ENCODE results near the gene ACSL6.

The ACSL6 gene

DNA sequence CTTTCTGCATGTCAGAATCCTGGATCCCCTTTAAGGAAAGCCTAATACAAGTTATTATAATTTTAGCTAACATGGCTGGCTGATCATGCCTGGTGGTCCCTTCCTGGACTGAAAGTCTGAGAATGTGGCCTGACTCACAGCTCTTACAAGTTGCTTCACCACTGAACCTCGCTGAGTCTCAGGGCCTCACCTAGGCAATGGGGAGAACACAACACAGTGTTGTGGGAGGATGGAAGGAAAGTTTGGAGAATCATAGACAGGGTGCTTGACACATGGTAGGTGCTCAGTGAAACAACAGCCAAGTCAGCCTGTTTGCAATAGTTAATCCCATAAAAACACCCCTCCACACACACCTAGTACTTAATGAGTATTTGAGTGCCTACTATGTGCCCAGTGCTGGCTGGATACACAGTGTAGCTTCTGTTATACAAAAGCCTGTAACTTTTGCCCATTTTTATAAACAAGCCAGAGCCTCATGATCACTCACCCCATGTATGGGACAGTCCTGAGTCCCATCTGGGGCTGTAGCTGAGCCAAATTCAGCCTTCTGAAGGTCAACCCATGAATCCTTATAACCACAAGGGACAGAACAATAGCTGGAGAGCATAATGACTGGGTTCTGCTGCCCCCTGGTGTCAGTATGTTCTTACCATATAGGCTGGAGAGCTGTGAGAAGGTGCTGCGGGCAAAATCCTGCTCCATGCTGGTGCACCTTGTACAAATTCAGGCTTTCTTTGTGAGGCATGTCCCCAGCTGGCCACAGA, 3.9 kb downstream of the ACSL6 start:
- Histone ChIP-seq H3K27me3 (ENCODE audit: insufficient read depth, low read depth, severe bottlenecking) (no peaks in the 10 kb centered on the region), H3K9me3 (ENCODE audit: severe bottlenecking) (no peaks in the 10 kb centered on the region), H3K4me3 (ENCODE audit: low read depth, low read length) (no peak overlapping the region), H3K36me3 (no peaks in the 10 kb centered on the region; the same call in none of the 2 replicates), H3K27ac (peak overlapping the region; percentile 82)
- TF ChIP-seq, protein P1, sequence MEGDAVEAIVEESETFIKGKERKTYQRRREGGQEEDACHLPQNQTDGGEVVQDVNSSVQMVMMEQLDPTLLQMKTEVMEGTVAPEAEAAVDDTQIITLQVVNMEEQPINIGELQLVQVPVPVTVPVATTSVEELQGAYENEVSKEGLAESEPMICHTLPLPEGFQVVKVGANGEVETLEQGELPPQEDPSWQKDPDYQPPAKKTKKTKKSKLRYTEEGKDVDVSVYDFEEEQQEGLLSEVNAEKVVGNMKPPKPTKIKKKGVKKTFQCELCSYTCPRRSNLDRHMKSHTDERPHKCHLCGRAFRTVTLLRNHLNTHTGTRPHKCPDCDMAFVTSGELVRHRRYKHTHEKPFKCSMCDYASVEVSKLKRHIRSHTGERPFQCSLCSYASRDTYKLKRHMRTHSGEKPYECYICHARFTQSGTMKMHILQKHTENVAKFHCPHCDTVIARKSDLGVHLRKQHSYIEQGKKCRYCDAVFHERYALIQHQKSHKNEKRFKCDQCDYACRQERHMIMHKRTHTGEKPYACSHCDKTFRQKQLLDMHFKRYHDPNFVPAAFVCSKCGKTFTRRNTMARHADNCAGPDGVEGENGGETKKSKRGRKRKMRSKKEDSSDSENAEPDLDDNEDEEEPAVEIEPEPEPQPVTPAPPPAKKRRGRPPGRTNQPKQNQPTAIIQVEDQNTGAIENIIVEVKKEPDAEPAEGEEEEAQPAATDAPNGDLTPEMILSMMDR (IDR thresholded peaks at IDR 0.05; ENCODE audit: low read depth, low read length), result peak; percentile 78
- peak; percentile 90 for DNase-seq

GRCh38 chr5:132006331-132007120, 4.9 kb downstream of the ACSL6 start:
- no peak for DNase-seq
- Histone ChIP-seq H3K27me3 (ENCODE audit: insufficient read depth, low read depth, severe bottlenecking) (no peaks in the 10 kb centered on the region), H3K9me3 (ENCODE audit: severe bottlenecking) (no peaks in the 10 kb centered on the region), H3K4me3 (ENCODE audit: low read depth, low read length) (no peak overlapping the region), H3K27ac (no peak overlapping the region), H3K36me3 (no peaks in the 10 kb centered on the region; the same call in none of the 2 replicates)
- TF ChIP-seq, protein P1 (IDR thresholded peaks at IDR 0.05; ENCODE audit: low read depth, low read length), result no peak

- no peaks in the 10 kb centered on the region for H3K27me3 ChIP-seq (ENCODE audit: insufficient read depth, low read depth, severe bottlenecking)
- no peak overlapping the region for H3K4me3 ChIP-seq (ENCODE audit: low read depth, low read length)
- TF ChIP-seq, protein P1 (IDR thresholded peaks at IDR 0.05; ENCODE audit: low read depth, low read length), result no peak
- no peaks in the 10 kb centered on the region for H3K9me3 ChIP-seq (ENCODE audit: severe bottlenecking)
- no peak overlapping the region for H3K27ac ChIP-seq
- no peak for DNase-seq
- no peaks in the 10 kb centered on the region; the same call in none of the 2 replicates for H3K36me3 ChIP-seq
Observed at GRCh38 chr5:132005591-132005990, 5.9 kb downstream of the ACSL6 start.

DNA sequence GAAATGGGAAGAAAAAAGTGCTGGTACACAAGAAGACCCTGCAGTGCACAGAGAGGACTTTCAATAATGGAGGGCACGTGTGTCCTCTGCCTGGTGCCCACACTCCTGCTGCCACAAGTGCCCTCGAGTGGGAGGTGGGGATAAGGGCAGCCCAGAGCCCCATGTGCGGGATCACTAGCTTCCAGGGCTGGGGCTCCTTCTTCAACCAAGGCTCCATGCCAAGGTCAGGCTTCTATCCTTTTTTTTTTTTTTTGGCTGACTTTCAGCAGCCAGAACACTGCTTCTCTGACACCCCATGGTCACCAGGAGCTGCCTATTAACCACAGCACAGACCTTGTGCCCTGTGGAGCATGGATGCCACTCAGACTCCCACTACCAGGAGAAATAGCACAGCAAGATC, 7.5 kb downstream of the ACSL6 start:
- Histone ChIP-seq H3K4me3 (ENCODE audit: low read depth, low read length) (no peak overlapping the region), H3K27me3 (ENCODE audit: insufficient read depth, low read depth, severe bottlenecking) (no peaks in the 10 kb centered on the region), H3K27ac (no peak overlapping the region), H3K36me3 (no peaks in the 10 kb centered on the region; the same call in 1 of the 2 replicates), H3K9me3 (ENCODE audit: severe bottlenecking) (no peaks in the 10 kb centered on the region)
- DNase-seq, result no peak
- TF ChIP-seq, protein P1 (IDR thresholded peaks at IDR 0.05; ENCODE audit: low read depth, low read length), result no peak

DNA sequence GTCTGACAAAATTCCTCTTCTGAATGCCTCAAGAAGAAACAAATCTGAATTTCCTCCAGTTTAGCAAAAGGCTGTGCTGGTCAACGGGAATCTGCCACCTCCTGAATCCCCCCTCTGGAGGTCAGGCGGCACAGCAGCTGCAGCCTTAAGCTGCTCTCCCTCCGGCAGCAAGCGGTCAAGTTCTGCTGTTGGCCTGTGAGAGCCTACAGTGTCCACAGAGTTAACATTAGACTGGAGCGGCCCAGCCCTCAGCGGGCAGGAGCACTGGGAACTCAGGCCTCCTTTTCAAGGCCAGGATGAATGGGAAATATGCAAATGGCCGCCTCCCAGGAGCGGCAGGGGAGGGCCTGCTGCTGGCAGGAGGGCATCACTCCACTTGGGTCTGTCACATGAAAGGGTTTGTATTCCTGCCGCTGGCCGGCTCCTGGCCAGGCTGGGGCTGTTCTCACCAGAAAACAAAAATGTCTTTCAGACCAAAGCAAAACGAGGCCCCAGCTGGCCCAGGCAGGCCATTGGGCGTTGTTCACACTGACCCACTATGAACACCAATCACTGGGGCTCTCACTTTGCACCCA, 8.2 kb downstream of the ACSL6 start:
- H3K27ac ChIP-seq, result no peak overlapping the region
- H3K4me3 ChIP-seq (ENCODE audit: low read depth, low read length), result no peak overlapping the region
- TF ChIP-seq, protein P1 (IDR thresholded peaks at IDR 0.05; ENCODE audit: low read depth, low read length), result peak; percentile 25; the same call in 1 of the 2 replicates
- peak; percentile 32 for DNase-seq
- H3K27me3 ChIP-seq (ENCODE audit: insufficient read depth, low read depth, severe bottlenecking), result no peaks in the 10 kb centered on the region
- no peaks in the 10 kb centered on the region for H3K9me3 ChIP-seq (ENCODE audit: severe bottlenecking)
- H3K36me3 ChIP-seq, result no peaks in the 10 kb centered on the region; the same call in 1 of the 2 replicates

Measured in WERI-Rb-1 (cell line).